Measurements from ENCODE around the gene NEK4.

Gene NEK4

DNA sequence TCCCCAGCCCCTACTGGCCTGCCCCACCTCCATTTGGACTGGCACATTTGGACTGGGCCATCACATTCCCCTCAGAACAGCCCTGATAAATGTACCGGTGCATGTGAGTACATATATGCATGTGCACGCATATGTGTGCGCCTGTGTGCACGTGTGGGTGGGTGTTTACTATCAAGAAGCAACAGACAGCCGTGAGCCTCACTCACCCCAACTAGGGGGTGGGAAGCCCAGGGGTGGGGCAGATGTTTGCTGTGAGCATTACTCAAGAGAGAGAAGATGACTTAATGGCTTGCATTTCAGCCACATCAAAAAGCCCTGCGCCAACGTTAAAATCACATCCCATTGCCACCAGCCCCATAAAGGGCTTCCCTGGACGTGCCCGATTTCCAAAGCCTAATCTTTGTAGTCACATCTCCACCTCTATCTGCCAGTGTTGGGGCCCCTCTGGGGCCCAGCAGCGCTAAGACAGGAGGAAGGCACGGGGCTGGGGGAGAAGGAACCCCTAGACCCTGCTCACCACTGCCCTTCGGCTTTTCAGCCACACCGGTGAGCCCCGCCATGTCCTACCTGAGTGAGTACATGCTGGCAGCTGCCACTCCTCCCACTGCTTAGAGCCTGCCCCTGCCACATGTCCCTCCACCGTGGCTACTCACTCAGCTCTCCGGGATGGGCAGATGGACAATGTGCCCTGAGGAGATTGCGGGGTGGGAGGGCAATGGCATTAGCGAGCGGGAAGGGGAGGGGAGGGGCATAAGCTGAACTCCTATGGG is 34.7 kb upstream of the NEK4 start:
- TF ChIP-seq, protein P1, sequence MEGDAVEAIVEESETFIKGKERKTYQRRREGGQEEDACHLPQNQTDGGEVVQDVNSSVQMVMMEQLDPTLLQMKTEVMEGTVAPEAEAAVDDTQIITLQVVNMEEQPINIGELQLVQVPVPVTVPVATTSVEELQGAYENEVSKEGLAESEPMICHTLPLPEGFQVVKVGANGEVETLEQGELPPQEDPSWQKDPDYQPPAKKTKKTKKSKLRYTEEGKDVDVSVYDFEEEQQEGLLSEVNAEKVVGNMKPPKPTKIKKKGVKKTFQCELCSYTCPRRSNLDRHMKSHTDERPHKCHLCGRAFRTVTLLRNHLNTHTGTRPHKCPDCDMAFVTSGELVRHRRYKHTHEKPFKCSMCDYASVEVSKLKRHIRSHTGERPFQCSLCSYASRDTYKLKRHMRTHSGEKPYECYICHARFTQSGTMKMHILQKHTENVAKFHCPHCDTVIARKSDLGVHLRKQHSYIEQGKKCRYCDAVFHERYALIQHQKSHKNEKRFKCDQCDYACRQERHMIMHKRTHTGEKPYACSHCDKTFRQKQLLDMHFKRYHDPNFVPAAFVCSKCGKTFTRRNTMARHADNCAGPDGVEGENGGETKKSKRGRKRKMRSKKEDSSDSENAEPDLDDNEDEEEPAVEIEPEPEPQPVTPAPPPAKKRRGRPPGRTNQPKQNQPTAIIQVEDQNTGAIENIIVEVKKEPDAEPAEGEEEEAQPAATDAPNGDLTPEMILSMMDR (IDR thresholded peaks at IDR 0.05; ENCODE audit: unreplicated experiment in 3 of 3), result no peak
- Mint-ChIP-seq H3K4me1 (peaks cover 6% of the 10 kb centered on the region), H3K9me3 (no peaks in the 10 kb centered on the region), H3K36me3 (ENCODE audit: low read depth) (no peaks in the 10 kb centered on the region), H3K4me3 (no peak overlapping the region), H3K27ac (no peak overlapping the region), H3K27me3 (ENCODE audit: low read depth) (no peaks in the 10 kb centered on the region)

DNA sequence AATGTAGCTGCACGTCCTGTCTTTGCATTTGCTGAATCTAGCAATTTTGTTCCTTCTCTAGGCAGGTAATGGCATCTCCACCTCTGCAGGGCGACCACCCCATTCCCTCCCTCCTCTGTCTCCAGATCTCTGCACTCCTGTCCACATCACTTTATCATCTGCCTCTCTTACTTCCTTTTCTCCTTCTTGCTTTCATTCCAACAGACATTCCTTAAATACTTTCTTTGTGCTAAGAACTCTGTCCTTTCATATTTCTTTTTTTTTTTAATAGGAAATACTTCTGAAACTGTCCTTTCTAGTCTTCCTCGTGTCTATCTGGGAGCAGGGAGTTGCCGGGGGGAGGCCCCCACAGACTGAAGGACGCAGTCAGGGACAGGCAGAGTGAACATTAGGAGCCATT is 31.1 kb upstream of the NEK4 start:
- H3K36me3 Mint-ChIP-seq (ENCODE audit: low read depth), result no peaks in the 10 kb centered on the region
- TF ChIP-seq, protein P1 (IDR thresholded peaks at IDR 0.05; ENCODE audit: unreplicated experiment in 3 of 3), result no peak
- peaks cover 6% of the 10 kb centered on the region for H3K4me1 Mint-ChIP-seq
- H3K27me3 Mint-ChIP-seq (ENCODE audit: low read depth), result no peaks in the 10 kb centered on the region
- peak overlapping the region in 2 of 3 experiments; percentile 12 to 39 for H3K27ac Mint-ChIP-seq
- H3K9me3 Mint-ChIP-seq, result no peaks in the 10 kb centered on the region
- H3K4me3 Mint-ChIP-seq, result no peak overlapping the region

DNA sequence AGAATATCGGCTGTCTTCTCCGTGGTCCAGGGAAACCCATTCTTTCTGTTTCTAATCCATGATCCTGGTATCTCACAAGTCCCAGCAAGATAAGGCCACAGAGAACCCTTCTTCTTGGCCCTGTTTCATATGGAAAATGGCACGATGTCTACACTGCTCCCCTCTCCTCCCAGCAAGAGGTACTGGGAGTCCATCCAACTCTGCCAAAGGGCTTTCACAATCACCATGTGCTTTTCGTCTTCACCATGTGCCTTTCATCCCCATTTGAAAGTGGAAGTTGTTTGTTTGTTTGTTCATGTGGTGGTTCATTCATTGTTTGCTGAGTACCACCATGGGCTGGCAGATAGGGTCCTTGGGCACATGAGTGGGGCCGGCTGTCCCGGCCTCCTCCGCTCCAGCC is 29.3 kb upstream of the NEK4 start:
- no peak overlapping the region for H3K27ac Mint-ChIP-seq
- H3K4me3 Mint-ChIP-seq, result no peak overlapping the region
- H3K36me3 Mint-ChIP-seq (ENCODE audit: low read depth), result no peaks in the 10 kb centered on the region
- no peaks in the 10 kb centered on the region for H3K27me3 Mint-ChIP-seq (ENCODE audit: low read depth)
- TF ChIP-seq, protein P1 (IDR thresholded peaks at IDR 0.05; ENCODE audit: unreplicated experiment in 3 of 3), result no peak
- H3K9me3 Mint-ChIP-seq, result no peaks in the 10 kb centered on the region
- H3K4me1 Mint-ChIP-seq, result peaks cover 6% of the 10 kb centered on the region

DNA sequence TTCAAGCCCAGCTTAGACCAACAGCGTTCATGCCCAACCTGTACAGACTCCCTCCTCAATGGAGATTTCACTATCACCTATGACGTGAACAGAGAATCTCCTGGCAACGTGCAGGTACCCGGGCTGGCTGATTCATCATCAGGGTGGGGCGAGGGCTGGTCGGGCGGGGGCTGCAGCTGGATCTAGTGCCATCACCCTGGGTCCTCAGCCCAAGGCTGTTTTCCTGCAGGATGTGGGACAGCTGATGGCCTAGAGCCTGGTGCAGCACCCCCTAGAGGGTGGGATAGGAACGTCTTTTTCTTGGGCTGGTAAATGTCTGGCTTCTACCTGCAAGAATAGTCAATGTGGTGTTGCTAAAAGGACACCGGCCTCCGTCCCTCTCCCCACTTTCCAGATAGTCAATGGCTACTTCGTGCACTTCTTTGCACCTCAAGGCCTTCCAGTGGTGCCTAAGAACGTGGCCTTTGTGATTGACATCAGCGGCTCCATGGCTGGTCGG is 28.3 kb upstream of the NEK4 start:
- no peak overlapping the region for H3K27ac Mint-ChIP-seq
- H3K27me3 Mint-ChIP-seq (ENCODE audit: low read depth), result no peaks in the 10 kb centered on the region
- TF ChIP-seq, protein P1 (IDR thresholded peaks at IDR 0.05; ENCODE audit: unreplicated experiment in 3 of 3), result peak in 1 of 3 experiments; percentile 33
- peaks cover 6% of the 10 kb centered on the region for H3K4me1 Mint-ChIP-seq
- H3K36me3 Mint-ChIP-seq (ENCODE audit: low read depth), result no peaks in the 10 kb centered on the region
- no peaks in the 10 kb centered on the region for H3K9me3 Mint-ChIP-seq
- no peak overlapping the region for H3K4me3 Mint-ChIP-seq

DNA sequence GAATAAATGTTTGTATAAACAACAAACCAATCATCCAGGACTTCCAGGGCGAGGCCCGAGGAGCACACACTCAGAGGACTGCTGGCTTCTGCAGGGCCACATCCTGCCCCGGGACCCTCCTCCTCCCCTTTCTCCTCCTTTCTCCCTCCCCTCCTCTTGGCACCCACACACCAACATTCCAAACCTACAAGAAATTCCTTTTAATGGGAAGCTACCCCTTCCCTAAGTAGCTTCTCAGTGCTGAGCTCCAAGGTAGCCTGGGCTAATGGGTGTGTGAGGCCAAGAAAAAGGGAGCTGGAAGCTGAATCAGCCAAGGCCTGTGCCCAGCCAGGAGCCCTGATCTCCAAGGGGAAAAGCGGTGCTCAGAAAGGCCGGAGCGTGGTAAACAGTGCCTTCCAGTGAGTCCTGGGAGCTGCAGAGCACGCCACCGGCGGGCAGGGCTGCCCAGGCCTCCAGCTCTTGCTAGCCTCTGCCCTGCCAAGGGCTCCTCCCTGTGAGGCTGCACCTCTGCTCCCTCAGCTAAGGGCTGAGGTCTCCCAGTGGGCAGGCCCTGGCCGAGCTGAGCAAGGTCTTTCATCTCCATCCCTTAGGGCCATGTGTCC is 27.7 kb upstream of the NEK4 start:
- Mint-ChIP-seq H3K4me1 (peaks cover 6% of the 10 kb centered on the region), H3K36me3 (ENCODE audit: low read depth) (no peaks in the 10 kb centered on the region), H3K27me3 (ENCODE audit: low read depth) (no peaks in the 10 kb centered on the region), H3K9me3 (no peaks in the 10 kb centered on the region), H3K27ac (no peak overlapping the region), H3K4me3 (no peak overlapping the region)
- TF ChIP-seq, protein P1 (IDR thresholded peaks at IDR 0.05; ENCODE audit: unreplicated experiment in 3 of 3), result no peak

Measured in nephron (organoid).